ENCODE data around the gene KLLN.
"Not testable (repeated sequence)": the region's sequence is repeated elsewhere in the genome, so short reads cannot be mapped to it uniquely, and the experiment has no call there.

KLLN gene

GRCh38 chr10:87842776-87843497 lies 20.4 kb downstream of the KLLN start:
- peak; percentile 43 for DNase-seq (ENCODE audit: low spot score)

- no peak for DNase-seq (ENCODE audit: low spot score)
These were observed 21.1 kb downstream of the KLLN start for GRCh38 chr10:87842220-87842641.

- no peak for DNase-seq (ENCODE audit: low spot score)
These were observed 22.1 kb downstream of the KLLN start for GRCh38 chr10:87841186-87841585.

- no peak for DNase-seq (ENCODE audit: low spot score)
These were observed 24.7 kb downstream of the KLLN start for GRCh38 chr10:87838650-87839049.

- no peak for DNase-seq (ENCODE audit: low spot score)
These were observed 25.9 kb downstream of the KLLN start for GRCh38 chr10:87837445-87837844.

- DNase-seq (ENCODE audit: low spot score): no peak
These were observed 27.2 kb downstream of the KLLN start for GRCh38 chr10:87836098-87836497.

- DNase-seq (ENCODE audit: low spot score): no peak
These were observed 33.2 kb downstream of the KLLN start for GRCh38 chr10:87829986-87830729.

- not testable (repeated sequence) for DNase-seq (ENCODE audit: low spot score)
These were observed 34.3 kb downstream of the KLLN start for GRCh38 chr10:87829051-87829450.

GRCh38 chr10:87827681-87828080 lies 35.7 kb downstream of the KLLN start:
- DNase-seq (ENCODE audit: low spot score): no peak

- DNase-seq (ENCODE audit: low spot score): no peak
These were observed 36.7 kb downstream of the KLLN start for GRCh38 chr10:87826653-87827052.

GRCh38 chr10:87819289-87819585 lies 44.1 kb downstream of the KLLN start:
- no peak for DNase-seq (ENCODE audit: low spot score)

GRCh38 chr10:87818505-87819288 lies 44.6 kb downstream of the KLLN start:
- DNase-seq (ENCODE audit: low spot score): peak; percentile 5

GRCh38 chr10:87817609-87818504 lies 45.5 kb downstream of the KLLN start, which contains the start of gene ATAD1:
ATAD1 (minus strand) TSS chr10:87818226; CDS start chr10:87814599, 3,627 bp downstream.
- DNase-seq (ENCODE audit: low spot score): peak; percentile 96

GRCh38 chr10:87816898-87817608 lies 46.3 kb downstream of the KLLN start:
- DNase-seq (ENCODE audit: low spot score): no peak

- DNase-seq (ENCODE audit: low spot score): no peak
These were observed 47.0 kb downstream of the KLLN start for GRCh38 chr10:87816163-87816897.

Data from AG08395 (cell line).